B cell (primary cell): ENCODE data around the gene KCNT2.

Source experiments
- EZH2 ChIP-seq: IDR thresholded peaks from 2 replicates; pipeline ENCODE4 v1.6.1; 2012; ENCODE audit warnings: borderline replicate concordance, low read depth, mild to moderate bottlenecking, moderate library complexity, low read length; ENCODE audit not compliant: insufficient read depth, poor library complexity, severe bottlenecking
- TF ChIP-seq, protein P1 (sequence below): fragments of 200-600 bp; IDR thresholded peaks from one replicate; pipeline ENCODE4 v1.8.0; 2022; ENCODE audit warnings: antibody characterized with exemption, mild to moderate bottlenecking

DNA sequence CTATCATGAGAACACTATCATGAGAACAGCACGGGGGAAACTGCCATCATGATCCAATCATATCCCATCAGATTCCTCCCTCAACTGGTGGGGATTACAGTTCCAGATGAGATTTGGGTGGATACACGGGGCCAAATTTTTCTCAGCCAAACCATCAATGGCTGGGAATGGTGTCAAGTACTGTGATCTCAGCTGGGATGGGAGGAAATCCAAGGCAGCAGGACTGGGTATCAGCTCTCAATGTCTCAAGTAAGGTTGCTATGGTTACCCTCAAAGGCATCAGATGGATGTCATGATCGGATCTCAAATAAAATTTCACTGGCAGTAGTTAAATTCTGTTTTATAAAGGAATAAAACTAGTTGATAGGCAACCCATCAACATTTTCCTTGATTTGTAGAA lies 399.0 kb downstream of the KCNT2 start:
- TF ChIP-seq EZH2, result no peak
- TF ChIP-seq, protein P1, sequence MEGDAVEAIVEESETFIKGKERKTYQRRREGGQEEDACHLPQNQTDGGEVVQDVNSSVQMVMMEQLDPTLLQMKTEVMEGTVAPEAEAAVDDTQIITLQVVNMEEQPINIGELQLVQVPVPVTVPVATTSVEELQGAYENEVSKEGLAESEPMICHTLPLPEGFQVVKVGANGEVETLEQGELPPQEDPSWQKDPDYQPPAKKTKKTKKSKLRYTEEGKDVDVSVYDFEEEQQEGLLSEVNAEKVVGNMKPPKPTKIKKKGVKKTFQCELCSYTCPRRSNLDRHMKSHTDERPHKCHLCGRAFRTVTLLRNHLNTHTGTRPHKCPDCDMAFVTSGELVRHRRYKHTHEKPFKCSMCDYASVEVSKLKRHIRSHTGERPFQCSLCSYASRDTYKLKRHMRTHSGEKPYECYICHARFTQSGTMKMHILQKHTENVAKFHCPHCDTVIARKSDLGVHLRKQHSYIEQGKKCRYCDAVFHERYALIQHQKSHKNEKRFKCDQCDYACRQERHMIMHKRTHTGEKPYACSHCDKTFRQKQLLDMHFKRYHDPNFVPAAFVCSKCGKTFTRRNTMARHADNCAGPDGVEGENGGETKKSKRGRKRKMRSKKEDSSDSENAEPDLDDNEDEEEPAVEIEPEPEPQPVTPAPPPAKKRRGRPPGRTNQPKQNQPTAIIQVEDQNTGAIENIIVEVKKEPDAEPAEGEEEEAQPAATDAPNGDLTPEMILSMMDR, result no peak
